ENCODE data around the gene GNAQ. TPM values are rescaled to one million over a fixed set of nuclear protein-coding genes. Genes with fewer than 3 reads are reported as not detected.

The GNAQ gene
- total RNA-seq, 4 donors from 2014 or later: 13.1 to 19.7 (median 16.4) TPM

- intact Hi-C loops (cut with DNase I; ENCODE audit: low total_unique reads): no loop called here
- no peak overlapping the region for H3K4me3 ChIP-seq (ENCODE audit: low read depth, poor library complexity, severe bottlenecking)
- 59 to 83% methylated on average over 4 of the region's 4 CpGs for WGBS, 2 donors
- TF ChIP-seq CTCF (IDR thresholded peaks at IDR 0.05): no peak
- no peak for TF ChIP-seq POLR2A (IDR thresholded peaks at IDR 0.05)
- DNase-seq (ENCODE audit: low spot score in 2 of 2): no peak
Observed at GRCh38 chr9:77907585-77907984, 124.0 kb downstream of the GNAQ start.

- intact Hi-C loops (cut with DNase I; ENCODE audit: low total_unique reads): no loop called here
- no peak for DNase-seq (ENCODE audit: low spot score in 2 of 2)
- TF ChIP-seq POLR2A (IDR thresholded peaks at IDR 0.05) (no peak), CTCF (IDR thresholded peaks at IDR 0.05) (no peak)
- WGBS, 2 donors: 44 to 54% methylated on average over 1 of the region's 1 CpG
- H3K4me3 ChIP-seq (ENCODE audit: low read depth, poor library complexity, severe bottlenecking): no peak overlapping the region
Observed at GRCh38 chr9:77906991-77907390, 124.6 kb downstream of the GNAQ start.

- 34 to 42% methylated on average over 1 of the region's 1 CpG for WGBS, 2 donors
- DNase-seq (ENCODE audit: low spot score in 2 of 2): no peak
- H3K4me3 ChIP-seq (ENCODE audit: low read depth, poor library complexity, severe bottlenecking): no peak overlapping the region
- intact Hi-C loops (cut with DNase I; ENCODE audit: low total_unique reads): no loop called here
- TF ChIP-seq POLR2A (IDR thresholded peaks at IDR 0.05): no peak
- TF ChIP-seq CTCF (IDR thresholded peaks at IDR 0.05): no peak
Observed at GRCh38 chr9:77903666-77904285, 127.8 kb downstream of the GNAQ start.

GRCh38 chr9:77901771-77902170 is 129.8 kb downstream of the GNAQ start:
- intact Hi-C loops (cut with DNase I; ENCODE audit: low total_unique reads): no loop called here
- TF ChIP-seq CTCF (IDR thresholded peaks at IDR 0.05) (no peak), POLR2A (IDR thresholded peaks at IDR 0.05) (no peak)
- no peak for DNase-seq (ENCODE audit: low spot score in 2 of 2)
- H3K4me3 ChIP-seq (ENCODE audit: low read depth, poor library complexity, severe bottlenecking): no peak overlapping the region
- WGBS, 2 donors: 72 to 83% methylated on average over 2 of the region's 2 CpGs

GRCh38 chr9:77901018-77901417 is 130.6 kb downstream of the GNAQ start:
- 98 to 99% methylated on average over 3 of the region's 3 CpGs for whole genome bisulfite sequencing, 2 donors
- intact Hi-C loops (cut with DNase I; ENCODE audit: low total_unique reads): no loop called here
- TF ChIP-seq CTCF (IDR thresholded peaks at IDR 0.05) (no peak), POLR2A (IDR thresholded peaks at IDR 0.05) (no peak)
- DNase-seq (ENCODE audit: low spot score in 2 of 2): no peak
- H3K4me3 ChIP-seq (ENCODE audit: low read depth, poor library complexity, severe bottlenecking): no peak overlapping the region

All from lower leg skin (tissue), 4 donors.